Esophagus (tissue), 2 donors: ENCODE results near the gene TMEM214. TPM values are rescaled to one million over a fixed set of nuclear protein-coding genes. Genes with fewer than 3 reads are reported as not detected.

Experiments used
- H3K27ac ChIP-seq, 2 donors: one replicate each; pipeline ENCODE4 v1.5.1; 2013; ENCODE audit warnings: low read depth in 2 of 2, mild to moderate bottlenecking in 2 of 2, inconsistent platforms in 1 of 2, low read length in 1 of 2, moderate library complexity in 1 of 2
- H3K27me3 ChIP-seq, 2 donors: one replicate each; pipeline ENCODE4 v1.6.1; 2013; ENCODE audit warnings: low read length in 2 of 2, control low read depth in 1 of 2, mild to moderate bottlenecking in 1 of 2; ENCODE audit not compliant: insufficient read depth in 2 of 2, control insufficient read depth in 1 of 2
- H3K36me3 ChIP-seq, 2 donors: one replicate each; pipeline ENCODE4 v1.6.1; 2013; ENCODE audit warnings: low read length in 1 of 2; ENCODE audit not compliant: control insufficient read depth in 2 of 2, insufficient read depth in 2 of 2
- H3K4me1 ChIP-seq, 2 donors: one replicate each; pipeline ENCODE4 v1.6.1; 2013; ENCODE audit warnings: low read length in 1 of 2; ENCODE audit not compliant: control insufficient read depth in 2 of 2, insufficient read depth in 2 of 2
- H3K4me3 ChIP-seq, 2 donors: one replicate each; pipeline ENCODE4 v1.5.1; 2013; ENCODE audit warnings: low read length in 2 of 2, mild to moderate bottlenecking in 2 of 2, low read depth in 1 of 2, moderate library complexity in 1 of 2
- H3K9me3 ChIP-seq, 2 donors: one replicate each; pipeline ENCODE4 v1.6.1; 2013; ENCODE audit warnings: mild to moderate bottlenecking in 2 of 2, low read depth in 1 of 2, low read length in 1 of 2, moderate library complexity in 1 of 2; ENCODE audit not compliant: control insufficient read depth in 2 of 2, insufficient read depth in 1 of 2
- WGBS, 2 donors: extraction: QIAGEN DNeasy Blood & Tissue Kit; methylation state at CpG; one replicate each; pipeline ENCODE4 v1.1.7; 2013; 5-methylcytosine and 5-hydroxymethylcytosine counted together
- polyA plus RNA-seq, 2 donors: library from polyadenylated mRNA; stranded (reverse); fragments of 200-250 nt; gene quantifications; one replicate each; pipeline ENCODE4 v1.2.3, GENCODE V29; 2013
- donor health status: healthy with polysubstance abuse.
- donor health status: Bipolar disorder and iron deficiency.

The TMEM214 gene
- polyA plus RNA-seq, 2 donors, result 29.0 to 35.2 TPM

- Histone ChIP-seq H3K4me1 (no peaks in the 10 kb centered on the region), H3K27ac (no peak overlapping the region), H3K4me3 (no peak overlapping the region), H3K36me3 (no peaks in the 10 kb centered on the region), H3K9me3 (no peaks in the 10 kb centered on the region), H3K27me3 (no peaks in the 10 kb centered on the region)
- WGBS, 2 donors, result 92 to 93% methylated on average over 4 of the region's 4 CpGs
Measured at GRCh38 chr2:27008678-27009077, 24.1 kb upstream of the TMEM214 start.

DNA sequence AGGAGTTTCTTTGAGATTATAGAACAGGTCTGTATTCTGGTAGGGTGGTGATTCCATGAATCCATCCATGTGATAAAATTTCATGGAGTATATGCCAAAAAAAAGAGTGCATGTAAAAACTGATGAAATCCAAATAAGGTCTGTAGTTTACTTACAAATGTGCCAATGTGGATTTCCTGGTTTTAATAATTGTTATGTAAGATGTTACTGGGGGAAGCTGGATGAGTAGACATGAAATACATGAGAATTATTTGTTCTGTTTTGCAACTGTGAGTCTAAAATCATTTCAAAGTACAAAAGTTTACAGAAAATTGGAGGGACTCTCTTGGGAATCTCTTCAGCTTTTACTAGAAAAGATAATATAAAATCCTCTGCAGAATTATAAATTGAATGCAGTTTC lies 23.7 kb upstream of the TMEM214 start:
- Histone ChIP-seq H3K9me3 (no peaks in the 10 kb centered on the region), H3K27ac (no peak overlapping the region), H3K4me3 (no peak overlapping the region), H3K36me3 (no peaks in the 10 kb centered on the region), H3K27me3 (no peaks in the 10 kb centered on the region), H3K4me1 (no peaks in the 10 kb centered on the region)

- 73 to 79% methylated on average over 2 of the region's 2 CpGs for WGBS, 2 donors
- Histone ChIP-seq H3K4me1 (no peaks in the 10 kb centered on the region), H3K9me3 (no peaks in the 10 kb centered on the region), H3K36me3 (no peaks in the 10 kb centered on the region), H3K27me3 (no peaks in the 10 kb centered on the region), H3K4me3 (no peak overlapping the region), H3K27ac (no peak overlapping the region)
Measured at GRCh38 chr2:27009716-27010115, 23.0 kb upstream of the TMEM214 start.

DNA sequence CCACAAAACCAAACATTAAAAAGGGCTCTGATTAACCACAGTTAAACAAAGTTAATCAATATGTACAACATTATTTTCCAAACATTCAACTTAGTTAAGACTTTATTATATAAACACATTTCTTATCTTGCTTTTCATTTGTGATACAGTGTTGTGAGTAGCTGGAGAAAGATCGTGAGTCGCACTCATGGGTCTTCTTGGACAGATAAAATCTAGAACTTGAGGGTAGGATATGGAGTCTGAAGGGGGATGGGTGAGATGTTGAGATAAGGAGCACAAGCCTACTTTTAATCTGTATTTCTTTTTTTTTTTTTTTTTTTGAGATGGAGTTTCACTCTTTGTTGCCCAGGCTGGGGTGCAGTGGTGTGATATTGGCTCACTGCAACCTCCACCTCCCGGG lies 22.6 kb upstream of the TMEM214 start:
- Histone ChIP-seq H3K4me1 (no peaks in the 10 kb centered on the region), H3K27ac (no peak overlapping the region), H3K36me3 (no peaks in the 10 kb centered on the region), H3K9me3 (no peaks in the 10 kb centered on the region), H3K27me3 (no peaks in the 10 kb centered on the region), H3K4me3 (no peak overlapping the region)
- 77 to 89% methylated on average over 3 of the region's 3 CpGs for WGBS, 2 donors

DNA sequence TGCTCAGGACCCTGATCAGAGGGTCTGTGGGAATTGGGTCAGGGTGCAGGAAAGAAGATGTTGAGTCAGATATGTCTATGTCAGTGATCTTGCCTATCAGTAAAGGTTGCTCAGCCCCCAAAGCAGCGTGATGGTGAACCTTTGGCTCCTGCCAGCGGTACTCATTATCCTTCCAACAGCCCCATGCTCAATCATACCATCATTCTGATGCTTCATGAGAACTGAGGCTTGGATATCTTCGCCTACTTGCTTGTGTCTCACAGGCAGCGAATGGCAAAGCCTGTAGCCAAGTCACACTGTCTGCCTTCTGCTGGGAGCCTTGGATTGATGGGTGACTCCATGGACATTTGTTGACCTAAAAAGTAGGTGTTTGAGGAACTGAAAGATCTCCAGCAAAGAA lies 19.0 kb upstream of the TMEM214 start:
- Histone ChIP-seq H3K27me3 (no peaks in the 10 kb centered on the region), H3K27ac (no peak overlapping the region), H3K4me3 (no peak overlapping the region), H3K36me3 (no peaks in the 10 kb centered on the region), H3K4me1 (peaks cover 0 to 3% of the 10 kb centered on the region in 2 donors), H3K9me3 (no peaks in the 10 kb centered on the region)
- 91 to 93% methylated on average over 4 of the region's 4 CpGs for WGBS, 2 donors

DNA sequence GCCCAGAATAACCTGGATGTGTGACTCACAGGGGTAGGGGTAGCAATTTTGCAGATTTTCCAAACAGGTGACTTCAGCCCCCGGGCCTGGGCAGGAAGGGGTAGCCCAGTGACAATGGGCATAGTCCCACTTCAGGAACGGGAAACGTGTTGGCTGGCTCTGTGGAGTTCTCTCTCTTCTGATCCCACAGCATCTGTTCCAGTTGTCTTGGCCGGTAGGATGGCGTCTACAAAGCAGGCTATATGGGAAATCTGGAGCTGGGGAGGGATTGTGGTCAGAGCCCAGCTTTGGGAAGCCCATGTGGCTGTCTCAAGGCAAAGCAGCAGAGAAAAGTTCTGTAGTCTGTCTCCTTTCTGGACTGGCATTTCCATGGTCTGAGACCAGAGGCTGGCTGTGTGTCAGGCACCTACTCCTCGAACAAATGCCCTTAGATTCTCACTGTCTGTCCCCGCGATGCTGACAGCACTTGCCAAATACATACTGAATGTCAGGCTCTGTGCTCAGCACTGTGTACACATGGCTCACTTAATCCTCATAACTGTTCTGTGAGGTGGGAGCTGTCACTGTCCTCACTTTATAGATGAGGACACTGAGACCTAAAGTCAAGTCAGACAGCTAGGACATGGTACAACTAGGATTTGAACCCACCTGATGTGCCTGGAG lies 17.9 kb upstream of the TMEM214 start:
- Histone ChIP-seq H3K4me1 (peaks cover 0 to 3% of the 10 kb centered on the region in 2 donors), H3K27ac (no peak overlapping the region), H3K9me3 (no peaks in the 10 kb centered on the region), H3K27me3 (no peaks in the 10 kb centered on the region), H3K36me3 (no peaks in the 10 kb centered on the region), H3K4me3 (no peak overlapping the region)
- 84 to 85% methylated on average over 8 of the region's 8 CpGs for WGBS, 2 donors

DNA sequence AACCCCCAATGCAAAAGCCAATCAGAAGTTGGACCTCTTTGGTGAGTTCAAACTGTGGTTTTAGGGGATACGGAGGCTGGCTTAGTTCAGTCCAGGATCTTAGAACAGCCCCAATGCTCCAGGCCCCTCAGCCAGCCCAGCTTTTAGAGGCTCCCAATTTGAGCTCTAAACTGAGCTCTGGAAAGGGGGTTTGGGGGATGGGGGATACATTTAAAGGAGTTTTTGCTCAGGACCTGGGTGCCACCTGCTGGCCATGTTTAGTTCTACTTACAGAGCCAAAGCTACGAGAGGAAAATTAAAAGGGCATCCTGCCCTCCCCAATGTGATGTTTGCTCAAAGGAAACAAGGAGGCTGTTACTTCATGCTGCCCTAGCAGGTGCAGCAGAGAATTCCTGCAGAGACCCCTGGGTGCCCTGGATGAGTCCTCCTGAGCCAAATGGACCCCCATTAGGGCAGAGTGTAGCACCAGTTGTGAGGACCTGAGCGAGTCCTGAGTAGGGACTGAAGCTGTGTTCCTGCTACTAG lies 15.9 kb upstream of the TMEM214 start:
- WGBS, 2 donors, result 64 to 65% methylated on average over 3 of the region's 3 CpGs
- Histone ChIP-seq H3K9me3 (no peaks in the 10 kb centered on the region), H3K36me3 (no peaks in the 10 kb centered on the region), H3K27me3 (no peaks in the 10 kb centered on the region), H3K27ac (no peak overlapping the region), H3K4me1 (peaks cover under 1 to 6% of the 10 kb centered on the region in 2 donors), H3K4me3 (no peak overlapping the region)

DNA sequence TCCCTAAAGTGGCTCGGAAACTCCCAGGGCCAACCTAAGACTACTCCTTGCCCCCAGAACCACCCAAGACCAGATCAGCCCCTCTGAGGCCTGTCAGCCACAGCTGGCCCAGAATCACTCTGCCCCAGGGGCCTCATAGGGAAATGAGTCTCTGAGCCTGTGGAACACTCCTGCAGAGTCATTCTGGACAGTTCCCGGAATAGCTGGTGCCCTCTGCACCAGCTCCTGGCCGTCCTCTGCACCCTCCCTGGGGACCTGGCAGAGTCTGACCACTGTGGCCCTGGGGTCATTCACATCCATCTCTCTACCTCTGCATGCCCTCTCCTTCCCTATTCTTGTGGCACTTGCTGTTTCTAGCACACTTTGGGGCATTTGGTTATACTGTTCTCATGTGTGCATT lies 14.6 kb upstream of the TMEM214 start:
- Histone ChIP-seq H3K4me3 (no peak overlapping the region), H3K9me3 (no peaks in the 10 kb centered on the region), H3K27me3 (no peaks in the 10 kb centered on the region), H3K4me1 (peaks cover 5 to 6% of the 10 kb centered on the region in 2 donors), H3K36me3 (no peaks in the 10 kb centered on the region), H3K27ac (no peak overlapping the region)
- 80 to 90% methylated on average over 3 of the region's 3 CpGs for WGBS, 2 donors

- 93% methylated on average over 9 of the region's 9 CpGs for WGBS, 2 donors
- no peak overlapping the region for H3K4me3 ChIP-seq
- H3K27ac ChIP-seq, result no peak overlapping the region
- no peaks in the 10 kb centered on the region for H3K9me3 ChIP-seq
- peaks cover 5 to 6% of the 10 kb centered on the region in 2 donors for H3K4me1 ChIP-seq
- H3K27me3 ChIP-seq, result no peaks in the 10 kb centered on the region
- H3K36me3 ChIP-seq, result peaks cover 0 to 4% of the 10 kb centered on the region in 2 donors
Measured at GRCh38 chr2:27019459-27019858, 13.3 kb upstream of the TMEM214 start.
